SK-N-SH treated with all-trans-retinoic acid at 6 μM for 48 hours (cell line): ENCODE results near the gene STX1B.

Experiments
- ATAC-seq: fragments of 200-7000 bp; cut with Tn5 transposase; 3 replicates; pipeline ENCODE4 v1.9.1; 2020; ENCODE audit warnings: mild to moderate bottlenecking, moderate library complexity
- ARNTL ChIP-seq: fragments of 450-650 bp; formaldehyde crosslinking; IDR thresholded peaks from 2 replicates; pipeline ENCODE4 v1.5.0; 2020; ENCODE audit warnings: low read depth, mild to moderate bottlenecking, moderate library complexity, borderline replicate concordance
- CREB5 ChIP-seq: fragments of 250-450 bp; sonication (Bioruptor Pico); IDR thresholded peaks from 2 replicates; pipeline ENCODE4 v1.5.1; 2020; ENCODE audit warnings: low read depth, mild to moderate bottlenecking, moderate library complexity
- CSDC2 ChIP-seq: fragments of 250-450 bp; sonication (Bioruptor Pico); IDR thresholded peaks from 2 replicates; pipeline ENCODE4 v1.5.0; 2020; ENCODE audit warnings: mild to moderate bottlenecking, moderate library complexity
- CSRNP3 ChIP-seq: fragments of 250-450 bp; sonication (Bioruptor Pico); IDR thresholded peaks from 2 replicates; pipeline ENCODE4 v1.5.1; 2021; ENCODE audit warnings: mild to moderate bottlenecking, moderate library complexity
- ESRRG ChIP-seq: fragments of 250-450 bp; sonication (Bioruptor Pico); IDR thresholded peaks from 2 replicates; pipeline ENCODE4 v1.6.1; 2021; ENCODE audit warnings: mild to moderate bottlenecking
- GLIS3 ChIP-seq: fragments of 250-450 bp; sonication (Bioruptor Pico); IDR thresholded peaks from 2 replicates; pipeline ENCODE4 v1.5.0; 2020; ENCODE audit warnings: mild to moderate bottlenecking, moderate library complexity
- ISL1 ChIP-seq: fragments of 250-450 bp; sonication (Bioruptor Pico); IDR thresholded peaks from 2 replicates; pipeline ENCODE4 v2.1.2; 2022; ENCODE audit warnings: mild to moderate bottlenecking, moderate library complexity
- RARB ChIP-seq: fragments of 250-450 bp; sonication (Bioruptor Pico); IDR thresholded peaks from 2 replicates; pipeline ENCODE4 v1.8.0; 2021; ENCODE audit warnings: mild to moderate bottlenecking, moderate library complexity
- TCF4 ChIP-seq: fragments of 250-450 bp; sonication (Bioruptor Pico); IDR thresholded peaks from 2 replicates; pipeline ENCODE4 v1.8.0; 2021; ENCODE audit warnings: mild to moderate bottlenecking, moderate library complexity, borderline replicate concordance
- TOX ChIP-seq: fragments of 250-450 bp; sonication (Bioruptor Pico); IDR thresholded peaks from 2 replicates; pipeline ENCODE4 v1.8.0; 2021; ENCODE audit warnings: mild to moderate bottlenecking, moderate library complexity, borderline replicate concordance
- TSHZ2 ChIP-seq: fragments of 250-450 bp; sonication (Bioruptor Pico); IDR thresholded peaks from 2 replicates; pipeline ENCODE4 v1.5.0; 2020; ENCODE audit warnings: mild to moderate bottlenecking, moderate library complexity
- ZC3H10 ChIP-seq: fragments of 250-450 bp; sonication (Bioruptor Pico); IDR thresholded peaks from 2 replicates; pipeline ENCODE4 v1.5.1; 2021; ENCODE audit warnings: mild to moderate bottlenecking, moderate library complexity
- ZFP30 ChIP-seq: fragments of 450-650 bp; formaldehyde crosslinking; IDR thresholded peaks from 2 replicates; pipeline ENCODE4 v1.5.0; 2022; ENCODE audit warnings: mild to moderate bottlenecking, moderate library complexity
- ZNF565 ChIP-seq: fragments of 450-650 bp; formaldehyde crosslinking; conservative IDR thresholded peaks from 2 replicates; pipeline ENCODE4 v1.5.0; 2020; ENCODE audit warnings: low read depth, mild to moderate bottlenecking, moderate library complexity
- ZNF70 ChIP-seq: fragments of 450-650 bp; formaldehyde crosslinking; IDR thresholded peaks from 2 replicates; pipeline ENCODE4 v1.5.0; 2020; ENCODE audit warnings: mild to moderate bottlenecking, moderate library complexity
- ZNF8 ChIP-seq: fragments of 450-650 bp; formaldehyde crosslinking; IDR thresholded peaks from 2 replicates; pipeline ENCODE4 v1.5.0; 2020; ENCODE audit warnings: mild to moderate bottlenecking, moderate library complexity
- TF ChIP-seq, protein P1 (sequence below): fragments of 250-450 bp; sonication (Bioruptor Pico); IDR thresholded peaks from 2 replicates; pipeline ENCODE4 v1.8.0; 2020; ENCODE audit warnings: mild to moderate bottlenecking, moderate library complexity, borderline replicate concordance
- TF ChIP-seq, protein P2 (sequence below): fragments of 250-450 bp; sonication (Bioruptor Pico); IDR thresholded peaks from 2 replicates; pipeline ENCODE4 v1.8.0; 2021; ENCODE audit warnings: low read depth, mild to moderate bottlenecking, moderate library complexity, borderline replicate concordance

STX1B gene

DNA sequence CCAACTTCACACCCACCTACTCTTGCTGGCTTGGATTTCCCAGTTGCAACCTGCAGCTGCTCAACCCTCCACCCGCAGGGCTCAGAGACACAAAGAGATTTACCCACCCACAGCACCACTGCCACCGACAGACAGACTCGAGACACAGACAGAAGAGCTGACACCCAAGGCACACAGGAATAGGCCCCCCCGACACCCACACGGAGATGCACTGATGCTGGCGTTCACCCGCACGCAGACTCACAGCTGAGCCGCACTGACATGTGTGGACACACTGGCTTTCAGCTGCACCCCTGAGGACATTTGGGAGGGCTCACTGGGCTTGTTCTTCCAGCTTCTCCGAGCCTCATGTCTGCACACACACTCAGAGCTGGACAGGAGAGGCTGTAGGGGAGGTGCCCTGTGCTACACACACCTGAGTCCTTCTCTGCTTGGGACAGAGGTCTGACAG, 8.2 kb downstream of the STX1B start:
- no peak for ATAC-seq
- TF ChIP-seq, protein P1, sequence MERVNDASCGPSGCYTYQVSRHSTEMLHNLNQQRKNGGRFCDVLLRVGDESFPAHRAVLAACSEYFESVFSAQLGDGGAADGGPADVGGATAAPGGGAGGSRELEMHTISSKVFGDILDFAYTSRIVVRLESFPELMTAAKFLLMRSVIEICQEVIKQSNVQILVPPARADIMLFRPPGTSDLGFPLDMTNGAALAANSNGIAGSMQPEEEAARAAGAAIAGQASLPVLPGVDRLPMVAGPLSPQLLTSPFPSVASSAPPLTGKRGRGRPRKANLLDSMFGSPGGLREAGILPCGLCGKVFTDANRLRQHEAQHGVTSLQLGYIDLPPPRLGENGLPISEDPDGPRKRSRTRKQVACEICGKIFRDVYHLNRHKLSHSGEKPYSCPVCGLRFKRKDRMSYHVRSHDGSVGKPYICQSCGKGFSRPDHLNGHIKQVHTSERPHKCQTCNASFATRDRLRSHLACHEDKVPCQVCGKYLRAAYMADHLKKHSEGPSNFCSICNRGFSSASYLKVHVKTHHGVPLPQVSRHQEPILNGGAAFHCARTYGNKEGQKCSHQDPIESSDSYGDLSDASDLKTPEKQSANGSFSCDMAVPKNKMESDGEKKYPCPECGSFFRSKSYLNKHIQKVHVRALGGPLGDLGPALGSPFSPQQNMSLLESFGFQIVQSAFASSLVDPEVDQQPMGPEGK (CRISPR knock-in tag): no peak
- no peak for TF ChIP-seq RARB (CRISPR knock-in tag)
- TF ChIP-seq CSDC2 (CRISPR knock-in tag): no peak
- TF ChIP-seq, protein P2, sequence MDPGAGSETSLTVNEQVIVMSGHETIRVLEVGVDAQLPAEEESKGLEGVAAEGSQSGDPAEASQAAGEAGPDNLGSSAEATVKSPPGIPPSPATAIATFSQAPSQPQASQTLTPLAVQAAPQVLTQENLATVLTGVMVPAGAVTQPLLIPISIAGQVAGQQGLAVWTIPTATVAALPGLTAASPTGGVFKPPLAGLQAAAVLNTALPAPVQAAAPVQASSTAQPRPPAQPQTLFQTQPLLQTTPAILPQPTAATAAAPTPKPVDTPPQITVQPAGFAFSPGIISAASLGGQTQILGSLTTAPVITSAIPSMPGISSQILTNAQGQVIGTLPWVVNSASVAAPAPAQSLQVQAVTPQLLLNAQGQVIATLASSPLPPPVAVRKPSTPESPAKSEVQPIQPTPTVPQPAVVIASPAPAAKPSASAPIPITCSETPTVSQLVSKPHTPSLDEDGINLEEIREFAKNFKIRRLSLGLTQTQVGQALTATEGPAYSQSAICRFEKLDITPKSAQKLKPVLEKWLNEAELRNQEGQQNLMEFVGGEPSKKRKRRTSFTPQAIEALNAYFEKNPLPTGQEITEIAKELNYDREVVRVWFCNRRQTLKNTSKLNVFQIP (CRISPR knock-in tag): no peak
- TF ChIP-seq ISL1 (CRISPR knock-in tag): no peak
- no peak for TF ChIP-seq GLIS3 (CRISPR knock-in tag)
- TF ChIP-seq ZFP30 (CRISPR knock-in tag): no peak

DNA sequence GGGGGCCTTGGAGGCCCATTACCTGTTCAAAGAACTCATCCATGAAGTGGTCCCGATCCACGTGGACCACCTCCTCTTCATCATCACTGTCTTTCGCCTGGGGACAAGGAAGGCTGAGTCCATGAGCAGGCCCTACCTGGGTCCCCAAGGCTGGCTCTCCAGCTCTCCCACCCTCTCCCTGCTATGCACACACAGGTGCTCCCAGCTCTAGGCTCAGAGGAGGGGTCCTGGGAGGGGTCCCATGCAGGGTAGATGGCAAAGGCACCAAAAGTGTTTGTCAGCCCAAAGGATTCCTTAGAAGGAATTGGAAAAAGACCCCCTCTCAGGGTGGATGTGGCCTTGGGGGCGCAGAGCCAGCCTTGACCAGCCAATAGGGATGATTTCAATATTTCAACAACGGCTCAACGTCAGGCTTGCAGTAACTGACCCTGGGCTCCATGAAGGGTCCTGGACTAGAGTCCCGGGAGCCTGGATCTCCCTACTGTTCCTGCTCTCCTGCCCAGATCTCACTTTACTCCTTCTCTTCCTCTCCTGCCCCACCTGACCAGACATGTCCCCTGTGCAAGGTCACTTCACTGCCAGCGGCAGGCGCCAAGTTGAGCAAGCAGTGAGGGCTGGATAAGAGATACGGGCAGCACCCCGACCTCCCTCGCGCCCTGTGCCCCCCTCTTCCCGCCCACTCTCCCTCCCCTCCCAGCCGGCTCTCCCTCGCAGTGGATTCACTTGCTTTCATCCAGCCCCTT, 8.8 kb downstream of the STX1B start:
- TF ChIP-seq CSDC2 (CRISPR knock-in tag) (no peak), RARB (CRISPR knock-in tag) (no peak), ZNF565 (CRISPR knock-in tag) (no peak), CSRNP3 (CRISPR knock-in tag) (no peak), TSHZ2 (CRISPR knock-in tag) (no peak), ZC3H10 (CRISPR knock-in tag) (no peak), ARNTL (no peak), ZFP30 (CRISPR knock-in tag) (no peak), ZNF8 (CRISPR knock-in tag) (no peak), TCF4 (CRISPR knock-in tag) (no peak), ZNF70 (CRISPR knock-in tag) (no peak), TOX (CRISPR knock-in tag) (no peak), ISL1 (CRISPR knock-in tag) (no peak), CREB5 (CRISPR knock-in tag) (no peak), GLIS3 (CRISPR knock-in tag) (no peak), ESRRG (CRISPR knock-in tag) (no peak)
- TF ChIP-seq, protein P1 (CRISPR knock-in tag): no peak
- TF ChIP-seq, protein P2 (CRISPR knock-in tag): no peak
- ATAC-seq: no peak
